HG03571 (cell line): Measurements from ENCODE around the gene EIF3A.
A peak's percentile ranks its signal among the peaks of the same experiment; 100 is the strongest.
"Not testable (repeated sequence)": the region's sequence is repeated elsewhere in the genome, so short reads cannot be mapped to it uniquely, and the experiment has no call there.

Source experiments
- ATAC-seq: cut with Tn5 transposase; IDR thresholded peaks from one replicate; pipeline ENCODE4 v1.9.1; 2021; ENCODE audit not compliant: unreplicated experiment

EIF3A gene

GRCh38 chr10:119059557-119059956 lies 21.1 kb downstream of the EIF3A start:
- no peak for ATAC-seq

- no peak for ATAC-seq
Measured at GRCh38 chr10:119058010-119058409, 22.6 kb downstream of the EIF3A start.

GRCh38 chr10:119055472-119055871 lies 25.1 kb downstream of the EIF3A start:
- ATAC-seq, result no peak

- ATAC-seq, result no peak
Measured at GRCh38 chr10:119051775-119052174, 28.8 kb downstream of the EIF3A start.

DNA sequence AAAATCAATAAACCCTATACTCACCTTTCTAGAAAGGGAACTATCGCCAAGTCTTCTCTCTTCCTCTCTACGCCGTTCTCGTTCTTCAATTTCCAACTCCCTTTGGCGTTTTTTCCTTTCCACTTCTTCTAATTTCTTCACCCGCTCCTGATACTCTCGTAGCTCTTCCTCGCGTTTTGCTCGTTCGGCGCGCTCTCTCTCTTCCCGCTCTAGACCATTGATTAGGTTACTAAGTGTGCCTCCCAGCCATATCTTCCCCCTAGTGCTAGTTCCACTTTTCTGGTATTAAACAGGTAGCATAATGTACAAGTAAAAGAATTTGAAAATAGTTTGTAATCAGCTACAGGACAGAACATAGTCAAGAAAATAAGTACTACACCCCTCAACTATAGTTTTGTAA lies 30.8 kb downstream of the EIF3A start:
- no peak for ATAC-seq

- no peak for ATAC-seq
Measured at GRCh38 chr10:119049361-119049760, 31.3 kb downstream of the EIF3A start.

GRCh38 chr10:119045561-119045960 lies 35.1 kb downstream of the EIF3A start:
- no peak for ATAC-seq

- ATAC-seq, result no peak
Measured at GRCh38 chr10:119042169-119042568, 38.4 kb downstream of the EIF3A start.

DNA sequence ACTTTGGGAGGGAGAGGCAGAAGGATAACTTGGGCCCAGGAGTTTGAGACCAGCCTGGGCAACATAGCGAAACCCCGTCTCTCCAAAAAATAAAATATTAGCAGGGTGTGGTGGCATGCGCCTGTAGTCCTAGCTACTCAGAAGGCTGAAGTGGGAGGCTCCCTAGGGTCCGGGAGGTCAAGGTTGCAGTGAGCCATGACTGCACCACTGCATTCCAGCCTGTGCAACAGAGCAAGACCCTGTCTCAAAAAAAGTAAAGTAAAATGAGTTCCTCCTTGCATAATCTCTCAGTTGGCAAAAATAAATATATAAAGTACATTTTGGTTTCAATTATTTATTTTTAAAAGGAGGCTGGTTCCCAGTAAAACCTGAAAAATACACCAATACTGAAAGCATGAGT lies 39.3 kb downstream of the EIF3A start:
- no peak for ATAC-seq

DNA sequence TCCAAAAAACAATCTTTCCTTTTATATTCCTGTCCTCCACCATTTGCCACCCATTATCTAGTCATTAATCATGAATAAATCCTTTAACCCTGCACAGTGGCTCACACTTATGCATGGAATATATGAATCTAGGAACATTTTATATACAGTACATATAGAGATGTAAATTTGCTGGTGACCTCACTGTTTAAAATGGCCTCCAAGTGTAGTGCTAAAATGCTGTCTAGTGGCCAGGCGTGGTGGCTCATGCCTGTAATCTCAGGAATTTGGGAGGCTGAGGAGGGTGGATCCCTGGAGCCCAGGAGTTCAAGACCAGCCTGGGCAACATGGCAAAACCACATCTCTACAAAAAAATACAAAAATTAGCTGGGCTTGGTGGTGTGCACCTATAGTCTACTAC lies 41.5 kb downstream of the EIF3A start:
- ATAC-seq, result no peak

- ATAC-seq, result no peak
Measured at GRCh38 chr10:119031496-119032059, 49.0 kb downstream of the EIF3A start.

- peak; percentile 57 for ATAC-seq
Measured at GRCh38 chr10:119030421-119031250, 50.0 kb downstream of the EIF3A start.

- ATAC-seq, result peak; percentile 14
Measured at GRCh38 chr10:119029613-119030420, 50.8 kb downstream of the EIF3A start, which contains the start of gene NANOS1. Gene NANOS1, plus strand, starts transcription at chr10:119029714. Its CDS starts 88 bp downstream, at chr10:119029802.

DNA sequence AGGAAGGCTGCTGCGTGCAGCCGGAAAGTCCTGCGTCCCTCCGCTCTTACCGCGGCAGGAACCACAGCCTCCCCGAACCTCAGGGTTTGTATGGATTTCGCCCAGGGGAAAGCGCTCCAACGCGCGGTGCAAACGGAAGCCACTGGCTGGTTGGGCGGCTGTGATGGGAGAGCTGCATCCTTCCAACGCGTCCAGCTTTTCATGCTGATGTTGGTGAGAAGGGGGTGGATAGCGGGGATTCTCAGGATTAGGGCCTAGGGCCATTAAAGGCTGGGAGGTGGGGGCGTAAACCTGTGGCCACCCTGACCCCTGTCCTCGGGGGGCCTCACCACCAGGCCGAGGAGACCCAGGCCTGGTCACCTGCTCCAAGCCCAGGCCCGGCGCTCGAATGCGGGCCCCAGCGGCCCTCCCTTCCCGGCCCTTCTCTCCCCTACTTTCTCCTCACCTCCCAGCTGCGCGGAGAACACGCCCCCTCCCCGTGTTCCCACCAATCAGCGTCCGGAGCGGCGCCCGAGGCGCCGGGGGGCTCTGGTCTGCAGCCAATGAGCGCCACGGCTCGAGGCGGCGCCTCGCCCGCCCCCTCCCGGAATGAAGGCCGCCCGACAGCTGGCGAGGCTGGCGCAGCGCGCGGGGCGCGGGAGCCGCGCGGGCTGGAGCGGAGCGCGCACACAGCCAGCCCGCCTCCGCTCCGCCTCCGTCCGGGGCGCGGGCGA lies 51.6 kb downstream of the EIF3A start:
- ATAC-seq, result peak; percentile 69

GRCh38 chr10:119028445-119028899 lies 52.1 kb downstream of the EIF3A start:
- ATAC-seq, result not testable (repeated sequence)

GRCh38 chr10:119026301-119027110 lies 54.1 kb downstream of the EIF3A start:
- ATAC-seq, result no peak

DNA sequence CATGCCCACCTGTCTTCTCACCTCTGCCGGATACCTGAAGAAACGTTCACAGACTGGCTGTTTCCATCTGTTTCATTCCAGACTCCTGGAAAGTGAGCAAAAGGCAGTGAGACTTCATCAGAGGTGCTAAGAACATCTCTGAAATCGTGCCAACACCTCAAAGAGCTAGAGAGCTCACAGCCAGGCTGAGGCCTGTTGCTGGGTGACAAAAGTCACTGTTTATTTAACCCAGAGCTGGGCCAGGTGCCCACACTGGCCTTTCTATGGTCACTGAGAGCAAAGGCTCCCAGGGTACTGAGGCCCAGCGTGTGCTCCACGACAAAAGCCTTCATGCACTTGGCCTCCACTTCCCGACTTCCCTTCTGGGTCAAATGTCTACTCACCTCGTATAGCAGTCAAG lies 54.8 kb downstream of the EIF3A start:
- ATAC-seq, result no peak

DNA sequence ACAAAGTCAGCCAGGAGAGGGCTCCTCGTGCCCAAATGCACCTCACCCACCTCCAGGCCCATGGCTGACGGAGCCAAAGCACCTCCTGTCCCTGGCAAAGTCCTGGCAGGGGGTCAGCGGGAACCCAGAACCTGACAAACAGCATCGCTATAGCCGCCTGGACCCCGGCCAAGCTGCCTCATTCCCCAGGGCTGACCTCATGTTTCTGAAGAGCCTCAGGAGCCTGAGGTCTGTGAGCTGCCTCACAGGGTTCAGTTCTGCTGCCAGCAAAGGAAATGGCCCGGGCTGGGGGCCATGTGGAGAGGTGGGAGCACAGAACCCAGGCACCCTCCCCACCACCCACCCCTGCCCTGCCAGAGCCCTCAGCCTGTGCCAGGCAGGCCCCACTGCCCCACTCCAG lies 55.3 kb downstream of the EIF3A start:
- no peak for ATAC-seq

DNA sequence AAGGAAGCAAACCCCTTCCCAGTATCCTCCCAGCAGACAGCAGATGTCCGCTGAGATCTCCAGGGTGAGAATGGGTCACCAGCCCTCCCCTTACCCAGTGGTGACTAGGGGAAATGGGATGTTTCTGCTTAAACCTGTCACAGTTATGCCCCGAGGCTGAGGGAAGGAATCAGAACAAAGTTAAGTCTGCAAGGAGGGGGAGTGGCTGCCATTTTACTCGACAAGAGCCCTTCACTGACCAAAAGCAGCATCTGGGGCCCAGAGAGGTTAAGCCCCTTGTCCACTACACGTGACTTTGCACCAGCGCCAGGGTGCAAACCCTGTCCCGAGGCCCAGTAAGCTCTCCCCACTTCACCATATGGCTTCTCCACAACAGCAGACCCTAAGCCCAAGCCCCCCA lies 55.7 kb downstream of the EIF3A start:
- ATAC-seq, result no peak

DNA sequence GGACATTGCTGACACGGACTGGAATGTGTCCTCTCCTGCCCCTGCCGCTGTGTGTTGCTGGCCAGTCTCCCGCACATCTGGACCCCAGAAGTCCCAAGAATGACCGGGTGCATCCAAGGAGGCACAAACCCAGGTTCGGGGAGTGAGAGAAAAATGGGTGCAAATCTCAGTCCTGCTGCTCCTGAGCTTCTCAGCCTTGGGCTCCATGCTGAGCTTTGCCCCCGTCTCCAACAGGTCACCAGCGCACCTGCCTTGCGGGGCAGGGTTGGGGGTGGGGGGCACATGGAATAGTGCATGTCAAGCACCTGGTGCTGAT lies 57.1 kb downstream of the EIF3A start:
- ATAC-seq, result no peak
